CD14-positive monocyte (primary cell): Measurements from ENCODE around the gene OIT3. TPM values are rescaled to one million over a fixed set of nuclear protein-coding genes. Genes with fewer than 3 reads are reported as not detected.

ENCODE experiments used
- DNase-seq, 3 donors: peaks; one replicate each; pipeline ENCODE4 v3.0.0-alpha.2; 2011 to 2022
- H2AFZ ChIP-seq: 2 replicates; pipeline ENCODE4 v1.6.0; 2012; ENCODE audit warnings: mild to moderate bottlenecking, low read depth, low read length, inconsistent platforms; ENCODE audit not compliant: insufficient read depth, poor library complexity, severe bottlenecking
- H3K27ac ChIP-seq, 2 donors: 1 replicate in 1 of 2; 2 replicates in 1 of 2; pipeline ENCODE4 v1.5.1; 2012 to 2013; ENCODE audit warnings: low read length in 2 of 2, control low read depth in 1 of 2, inconsistent platforms in 1 of 2, low read depth in 1 of 2, mild to moderate bottlenecking in 1 of 2
- H3K27me3 ChIP-seq, 2 donors: one replicate each; pipeline versions ENCODE4 v1.6.0 to v1.6.1; 2011 to 2013; ENCODE audit warnings: low read length in 2 of 2; ENCODE audit not compliant: control insufficient read depth in 2 of 2, insufficient read depth in 2 of 2
- H3K36me3 ChIP-seq, 2 donors: replicated peaks in 1 of 2; 1 replicate in 1 of 2; 2 replicates in 1 of 2; pipeline versions ENCODE4 v1.5.1 to v1.6.1; 2012 to 2013; ENCODE audit warnings: low read length in 2 of 2, control low read depth in 1 of 2, inconsistent platforms in 1 of 2, mild to moderate bottlenecking in 1 of 2; ENCODE audit not compliant: insufficient read depth in 2 of 2, control insufficient read depth in 1 of 2
- H3K4me1 ChIP-seq, 2 donors: 1 replicate in 1 of 2; 2 replicates in 1 of 2; pipeline versions ENCODE4 v1.5.1 to v1.6.1; 2012 to 2013; ENCODE audit warnings: low read length in 2 of 2, control low read depth in 1 of 2, inconsistent platforms in 1 of 2, mild to moderate bottlenecking in 1 of 2, moderate library complexity in 1 of 2; ENCODE audit not compliant: insufficient read depth in 2 of 2, control insufficient read depth in 1 of 2
- H3K4me2 ChIP-seq: replicated peaks from 2 replicates; pipeline ENCODE3; 2012; ENCODE audit warnings: low read length, moderate library complexity, mild to moderate bottlenecking; ENCODE audit not compliant: poor library complexity, severe bottlenecking; ENCODE audit errors: extremely low read depth
- H3K4me3 ChIP-seq, 3 experiments: fragments of 200-600 bp in 1 of 3; sonication (generic) in 1 of 3; replicated peaks in 1 of 3; 1 replicate in 2 of 3; 2 replicates in 1 of 3; pipeline ENCODE4 v1.5.1; 2011 to 2013; ENCODE audit warnings: low read length in 3 of 3, mild to moderate bottlenecking in 3 of 3, control low read depth in 2 of 3, low read depth in 2 of 3, inconsistent platforms in 1 of 3, moderate library complexity in 1 of 3
- H3K79me2 ChIP-seq: 2 replicates; pipeline ENCODE4 v1.6.0; 2012; ENCODE audit warnings: mild to moderate bottlenecking, control low read depth, inconsistent platforms, low read length, moderate library complexity; ENCODE audit not compliant: insufficient read depth
- H3K9ac ChIP-seq: 2 replicates; pipeline ENCODE4 v1.6.0; 2017; ENCODE audit warnings: low read length, mild to moderate bottlenecking; ENCODE audit not compliant: insufficient read depth, poor library complexity, severe bottlenecking
- H3K9me3 ChIP-seq, 2 donors: replicated peaks in 1 of 2; 1 replicate in 1 of 2; 2 replicates in 1 of 2; pipeline versions ENCODE4 v1.5.1 to v1.6.1; 2012 to 2013; ENCODE audit warnings: low read length in 2 of 2, control low read depth in 1 of 2; ENCODE audit not compliant: control insufficient read depth in 1 of 2, insufficient read depth in 1 of 2
- H4K20me1 ChIP-seq: 2 replicates; pipeline ENCODE4 v1.6.0; 2012; ENCODE audit warnings: mild to moderate bottlenecking, low read length, control low read depth, moderate library complexity; ENCODE audit not compliant: insufficient read depth
- H3K27ac Mint-ChIP-seq, 7 donors: one replicate each; pipeline ENCODE4 v1.8.0; 2020; ENCODE audit warnings: mild to moderate bottlenecking in 7 of 7, mixed read lengths in 7 of 7, moderate library complexity in 6 of 7, inconsistent platforms in 2 of 7
- H3K27me3 Mint-ChIP-seq, 3 donors: one replicate each; pipeline ENCODE4 v1.8.0; 2021 to 2022; ENCODE audit warnings: low read depth in 3 of 3, mild to moderate bottlenecking in 3 of 3, mixed read lengths in 3 of 3, moderate library complexity in 3 of 3, inconsistent platforms in 1 of 3
- H3K36me3 Mint-ChIP-seq, 2 donors: one replicate each; pipeline ENCODE4 v1.8.0; 2020; ENCODE audit warnings: mixed read lengths in 2 of 2, inconsistent platforms in 1 of 2, mild to moderate bottlenecking in 1 of 2
- H3K4me1 Mint-ChIP-seq: one replicate; pipeline ENCODE4 v1.8.0; 2020; ENCODE audit warnings: mild to moderate bottlenecking, mixed read lengths
- H3K4me3 Mint-ChIP-seq, 2 donors: one replicate each; pipeline ENCODE4 v1.8.0; 2020; ENCODE audit warnings: mild to moderate bottlenecking in 2 of 2, mixed read lengths in 2 of 2, moderate library complexity in 1 of 2
- H3K9me3 Mint-ChIP-seq, 7 donors: one replicate each; pipeline ENCODE4 v1.8.0; 2020 to 2022; ENCODE audit warnings: mixed read lengths in 7 of 7, mild to moderate bottlenecking in 6 of 7, moderate library complexity in 6 of 7, inconsistent platforms in 2 of 7
- WGBS: methylation state at CpG from one replicate; pipeline ENCODE4 v1.1.5; 2013; ENCODE audit warnings: missing lambda C conversion rate; ENCODE audit not compliant: insufficient coverage; 5-methylcytosine and 5-hydroxymethylcytosine counted together
- intact Hi-C, 2 donors: fragments of 100-400 bp; cut with micrococcal nuclease; formaldehyde crosslinking; loops; one replicate each; pipeline versions ENCODE4 v1.15.0 to v1.15.1; 2023
- polyA plus RNA-seq, 3 donors: library from polyadenylated mRNA; depleted of rRNA in 1 of 3; unstranded in 2 of 3; stranded (reverse) in 1 of 3; fragments of 300-500 nt in 2 of 3; fragments of >200 nt in 1 of 3; fragmentation: Illumina TruSeq in 2 of 3; gene quantifications; 1 replicate in 2 of 3; 2 replicates in 1 of 3; pipeline ENCODE4 v1.2.3, GENCODE V29; 2012 to 2021
- TF ChIP-seq, protein P1 (sequence below): fragments of 200-600 bp; IDR thresholded peaks from one replicate; pipeline ENCODE4 v1.8.0; 2022; ENCODE audit warnings: antibody characterized with exemption, mild to moderate bottlenecking

The OIT3 gene
- polyA plus RNA-seq, 3 donors, result 0.08 TPM; not detected in 2

GRCh38 chr10:72858067-72858466, 35.5 kb upstream of the OIT3 start:
- Histone ChIP-seq H3K4me3 (no peak overlapping the region), H3K36me3 (peaks cover 14 to 40% of the 10 kb centered on the region in 2 donors), H3K27me3 (no peaks in the 10 kb centered on the region), H2AFZ (no peak overlapping the region), H3K4me1 (no peaks in the 10 kb centered on the region), H3K79me2 (no peaks in the 10 kb centered on the region), H3K9me3 (no peaks in the 10 kb centered on the region), H3K4me2 (no peak overlapping the region), H3K27ac (no peak overlapping the region), H3K9ac (no peak overlapping the region), H4K20me1 (no peaks in the 10 kb centered on the region)
- H3K27ac Mint-ChIP-seq, result no peak overlapping the region
- intact Hi-C loops, result no loop called here
- H3K9me3 Mint-ChIP-seq, result peaks cover 0 to 3% (median 0%) of the 10 kb centered on the region in 7 donors
- DNase-seq, result no peak
- TF ChIP-seq, protein P1, sequence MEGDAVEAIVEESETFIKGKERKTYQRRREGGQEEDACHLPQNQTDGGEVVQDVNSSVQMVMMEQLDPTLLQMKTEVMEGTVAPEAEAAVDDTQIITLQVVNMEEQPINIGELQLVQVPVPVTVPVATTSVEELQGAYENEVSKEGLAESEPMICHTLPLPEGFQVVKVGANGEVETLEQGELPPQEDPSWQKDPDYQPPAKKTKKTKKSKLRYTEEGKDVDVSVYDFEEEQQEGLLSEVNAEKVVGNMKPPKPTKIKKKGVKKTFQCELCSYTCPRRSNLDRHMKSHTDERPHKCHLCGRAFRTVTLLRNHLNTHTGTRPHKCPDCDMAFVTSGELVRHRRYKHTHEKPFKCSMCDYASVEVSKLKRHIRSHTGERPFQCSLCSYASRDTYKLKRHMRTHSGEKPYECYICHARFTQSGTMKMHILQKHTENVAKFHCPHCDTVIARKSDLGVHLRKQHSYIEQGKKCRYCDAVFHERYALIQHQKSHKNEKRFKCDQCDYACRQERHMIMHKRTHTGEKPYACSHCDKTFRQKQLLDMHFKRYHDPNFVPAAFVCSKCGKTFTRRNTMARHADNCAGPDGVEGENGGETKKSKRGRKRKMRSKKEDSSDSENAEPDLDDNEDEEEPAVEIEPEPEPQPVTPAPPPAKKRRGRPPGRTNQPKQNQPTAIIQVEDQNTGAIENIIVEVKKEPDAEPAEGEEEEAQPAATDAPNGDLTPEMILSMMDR, result no peak
- H3K4me1 Mint-ChIP-seq, result no peaks in the 10 kb centered on the region
- 100% methylated on average over 6 of the region's 6 CpGs for WGBS
- H3K27me3 Mint-ChIP-seq, result no peaks in the 10 kb centered on the region
- no peak overlapping the region for H3K4me3 Mint-ChIP-seq
- peaks cover 31 to 39% of the 10 kb centered on the region in 2 donors for H3K36me3 Mint-ChIP-seq

GRCh38 chr10:72862957-72863356, 30.6 kb upstream of the OIT3 start:
- Histone ChIP-seq H2AFZ (no peak overlapping the region), H3K9ac (no peak overlapping the region), H3K27me3 (no peaks in the 10 kb centered on the region), H3K4me2 (no peak overlapping the region), H3K79me2 (no peaks in the 10 kb centered on the region), H4K20me1 (no peaks in the 10 kb centered on the region), H3K36me3 (peaks cover 14 to 74% of the 10 kb centered on the region in 2 donors), H3K27ac (no peak overlapping the region), H3K4me3 (no peak overlapping the region), H3K9me3 (no peaks in the 10 kb centered on the region), H3K4me1 (no peaks in the 10 kb centered on the region)
- DNase-seq, result no peak
- 91% methylated on average over 1 of the region's 2 CpGs for WGBS
- Mint-ChIP-seq H3K4me1 (no peaks in the 10 kb centered on the region), H3K36me3 (peaks cover 46 to 55% of the 10 kb centered on the region in 2 donors), H3K4me3 (no peak overlapping the region), H3K27ac (peak overlapping the region in 1 of 7 donors; percentile 0), H3K9me3 (peaks cover 0 to 4% (median 0%) of the 10 kb centered on the region in 7 donors), H3K27me3 (no peaks in the 10 kb centered on the region)
- intact Hi-C loops, result no loop called here
- TF ChIP-seq, protein P1, result no peak
